Gastroesophageal sphincter (tissue), 4 donors: ENCODE results near the gene EME2. TPM values are rescaled to one million over a fixed set of nuclear protein-coding genes. Genes with fewer than 3 reads are reported as not detected.

Experiments
- ATAC-seq: fragments of 150-250 bp; one replicate; pipeline ENCODE4 v1.9.1; 2016; ENCODE audit warnings: mild to moderate bottlenecking, moderate library complexity
- H3K27ac ChIP-seq, 4 donors: fragments of 200-600 bp; sonication (generic) in 3 of 4; 1 replicate in 3 of 4; 2 replicates in 1 of 4; pipeline ENCODE4 v1.5.1; 2016 to 2019
- H3K27me3 ChIP-seq: fragments of 200-600 bp; sonication (generic); one replicate; pipeline ENCODE4 v1.5.1; 2019
- H3K36me3 ChIP-seq, 2 donors: fragments of 200-600 bp; sonication (generic); one replicate each; pipeline ENCODE4 v1.5.1; 2019; ENCODE audit warnings: control low read depth in 1 of 2
- H3K4me1 ChIP-seq, 3 donors: fragments of 200-600 bp; sonication (generic); 1 replicate in 2 of 3; 2 replicates in 1 of 3; pipeline ENCODE4 v1.5.1; 2016 to 2019; ENCODE audit warnings: control low read depth in 2 of 3
- H3K4me3 ChIP-seq, 2 donors: fragments of 200-600 bp; sonication (generic); one replicate each; pipeline ENCODE4 v1.5.1; 2019; ENCODE audit warnings: mild to moderate bottlenecking in 1 of 2, moderate library complexity in 1 of 2
- H3K9me3 ChIP-seq, 3 donors: fragments of 200-600 bp; sonication (generic); one replicate each; pipeline ENCODE4 v1.5.1; 2017 to 2019; ENCODE audit warnings: control low read depth in 2 of 3
- CTCF ChIP-seq, 4 experiments: fragments of 200-600 bp in 2 of 4; fragments of 450-650 bp in 2 of 4; sonication (generic) in 1 of 4; IDR thresholded peaks; one replicate each; pipeline ENCODE4 v1.5.1; 2017 to 2019; ENCODE audit warnings: antibody characterized with exemption in 4 of 4, mild to moderate bottlenecking in 2 of 4, moderate library complexity in 2 of 4
- EP300 ChIP-seq: sonication (generic); formaldehyde crosslinking; IDR thresholded peaks from one replicate; pipeline ENCODE4 v1.6.1; 2017; ENCODE audit warnings: antibody characterized with exemption, mild to moderate bottlenecking
- POLR2A ChIP-seq, 2 donors: fragments of 450-650 bp; IDR thresholded peaks; one replicate each; pipeline ENCODE4 v1.6.1; 2017; ENCODE audit warnings: antibody characterized with exemption in 2 of 2, mild to moderate bottlenecking in 2 of 2, moderate library complexity in 1 of 2
- POLR2AphosphoS5 ChIP-seq: sonication (generic); formaldehyde crosslinking; IDR thresholded peaks from one replicate; pipeline ENCODE4 v1.6.1; 2017; ENCODE audit warnings: antibody characterized with exemption
- WGBS, 2 donors: methylation state at CpG; one replicate each; pipeline ENCODE4 v1.1.5; 2018; ENCODE audit warnings: low coverage in 1 of 2; 5-methylcytosine and 5-hydroxymethylcytosine counted together
- total RNA-seq, 4 donors: library from RNA; depleted of rRNA; stranded (reverse); fragments of >200 nt; gene quantifications; one replicate each; pipeline ENCODE4 v1.1.0, GENCODE V29; 2016

The EME2 gene
- total RNA-seq, 4 donors from 2014 or later = 4.6 to 20.4 (median 7.7) TPM

GRCh38 chr16:1727651-1728624 is 44.7 kb upstream of the EME2 start:
- Histone ChIP-seq H3K4me3 (no peak overlapping the region), H3K27me3 (no peaks in the 10 kb centered on the region), H3K4me1 (peaks cover 0 to 19% (median 0%) of the 10 kb centered on the region in 3 donors), H3K9me3 (no peaks in the 10 kb centered on the region), H3K36me3 (peaks cover 0 to 86% of the 10 kb centered on the region in 2 donors), H3K27ac (no peak overlapping the region)
- TF ChIP-seq EP300 (no peak), POLR2A (IDR thresholded peaks at IDR 0.05) (no peak), CTCF (IDR thresholded peaks at IDR 0.05) (no peak), POLR2AphosphoS5 (no peak)
- 90 to 91% methylated on average over 4 to 8 of the region's 37 CpGs for WGBS, 2 donors
- no peak for ATAC-seq

- ATAC-seq = no peak
- H3K9me3 ChIP-seq = no peaks in the 10 kb centered on the region
- H3K36me3 ChIP-seq = peaks cover 0 to 97% of the 10 kb centered on the region in 2 donors
- H3K4me1 ChIP-seq = peaks cover 0 to 8% (median 0%) of the 10 kb centered on the region in 3 donors
- no CpG with 5 or more reads among the region's 18 CpGs for WGBS, 2 donors
- no peak for TF ChIP-seq EP300
- TF ChIP-seq CTCF (IDR thresholded peaks at IDR 0.05) = no peak
- no peak for TF ChIP-seq POLR2A (IDR thresholded peaks at IDR 0.05)
- no peak for TF ChIP-seq POLR2AphosphoS5
- H3K27ac ChIP-seq = no peak overlapping the region
- H3K27me3 ChIP-seq = no peaks in the 10 kb centered on the region
- no peak overlapping the region for H3K4me3 ChIP-seq
Measured at GRCh38 chr16:1729026-1729425, 43.6 kb upstream of the EME2 start.

GRCh38 chr16:1729445-1729844 is 43.2 kb upstream of the EME2 start:
- Histone ChIP-seq H3K27ac (no peak overlapping the region), H3K4me3 (no peak overlapping the region), H3K36me3 (peaks cover 0 to 97% of the 10 kb centered on the region in 2 donors), H3K9me3 (no peaks in the 10 kb centered on the region), H3K27me3 (no peaks in the 10 kb centered on the region), H3K4me1 (peaks cover 0 to 4% (median 0%) of the 10 kb centered on the region in 3 donors)
- WGBS, 2 donors = 92 to 96% methylated on average over 5 to 10 of the region's 35 CpGs
- no peak for ATAC-seq
- TF ChIP-seq EP300 (no peak), POLR2AphosphoS5 (no peak)

- WGBS, 2 donors = 80 to 83% methylated on average over 2 to 6 of the region's 7 CpGs
- Histone ChIP-seq H3K36me3 (peaks cover 0 to 89% of the 10 kb centered on the region in 2 donors), H3K4me3 (no peak overlapping the region), H3K9me3 (no peaks in the 10 kb centered on the region), H3K27ac (no peak overlapping the region), H3K27me3 (no peaks in the 10 kb centered on the region), H3K4me1 (no peaks in the 10 kb centered on the region)
- TF ChIP-seq POLR2A (IDR thresholded peaks at IDR 0.05) (no peak), EP300 (no peak), POLR2AphosphoS5 (no peak), CTCF (IDR thresholded peaks at IDR 0.05) (no peak)
- ATAC-seq = no peak
Measured at GRCh38 chr16:1731073-1731472, 41.5 kb upstream of the EME2 start.

GRCh38 chr16:1731603-1732002 is 41.0 kb upstream of the EME2 start:
- no peaks in the 10 kb centered on the region for H3K9me3 ChIP-seq
- H3K27me3 ChIP-seq = no peaks in the 10 kb centered on the region
- no peak overlapping the region for H3K4me3 ChIP-seq
- H3K27ac ChIP-seq = no peak overlapping the region
- WGBS, 2 donors = 87 to 96% methylated on average over 4 of the region's 7 CpGs
- ATAC-seq = no peak
- TF ChIP-seq POLR2AphosphoS5 = no peak
- no peak for TF ChIP-seq CTCF (IDR thresholded peaks at IDR 0.05)
- no peak for TF ChIP-seq POLR2A (IDR thresholded peaks at IDR 0.05)
- no peak for TF ChIP-seq EP300
- H3K36me3 ChIP-seq = peaks cover 0 to 84% of the 10 kb centered on the region in 2 donors
- no peaks in the 10 kb centered on the region for H3K4me1 ChIP-seq
